Measurements from ENCODE around the gene HPCAL1. TPM values are rescaled to one million over a fixed set of nuclear protein-coding genes. Genes with fewer than 3 reads are reported as not detected.
A peak's percentile ranks its signal among the peaks of the same experiment; 100 is the strongest.

The HPCAL1 gene
- total RNA-seq, 1 experiment from 2014 or later = 26.9 TPM

DNA sequence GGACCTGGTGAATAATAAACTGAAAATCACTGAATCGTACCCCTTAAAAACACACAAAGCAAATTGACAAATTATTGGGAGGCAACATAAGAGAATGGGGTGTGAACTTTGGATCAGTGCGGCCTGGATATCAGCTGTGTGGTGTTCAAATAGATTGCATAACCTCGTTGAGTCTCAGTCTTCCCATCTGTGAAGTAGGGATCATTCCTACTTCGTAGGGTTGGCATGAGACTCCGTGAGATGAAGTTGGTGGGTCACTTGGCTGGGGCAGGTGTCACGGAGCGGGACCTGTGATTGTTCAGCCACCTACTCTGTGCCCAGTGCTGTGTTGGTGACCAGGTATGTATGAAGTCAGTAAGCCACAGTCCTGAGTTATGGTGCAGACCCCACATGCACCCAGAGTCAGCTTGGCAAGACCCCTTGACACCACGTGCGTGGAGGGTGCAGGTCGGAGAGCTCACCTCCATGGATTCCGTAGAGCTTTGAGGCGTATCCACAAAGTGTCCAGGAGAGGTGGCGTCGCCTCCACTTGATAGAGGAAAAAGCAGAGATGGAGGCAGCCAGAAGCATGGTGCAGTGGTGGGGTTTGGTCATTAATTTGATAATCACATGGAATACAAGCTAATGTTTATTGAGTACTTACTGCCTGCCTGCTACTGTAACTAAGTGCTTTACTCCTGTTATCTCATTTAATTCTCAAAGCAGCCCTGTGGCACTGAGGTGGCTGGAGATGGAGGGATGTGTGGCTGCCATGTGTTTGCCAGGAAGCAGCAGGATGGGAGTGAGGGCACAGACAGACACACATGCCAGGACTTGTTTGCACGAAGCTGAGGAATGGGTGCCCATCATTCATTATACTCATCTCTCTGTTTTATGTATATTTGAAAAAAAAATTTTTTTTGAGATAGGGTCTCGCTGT lies 35.8 kb downstream of the HPCAL1 start:
- H3K36me3 Mint-ChIP-seq (ENCODE audit: insufficient read depth, unreplicated experiment) = peaks cover 6% of the 10 kb centered on the region
- intact Hi-C loops (cut with micrococcal nuclease; ENCODE audit: unreplicated experiment) = no loop called here
- Histone ChIP-seq H3K4me3 (ENCODE audit: low read depth, low read length) (no peak overlapping the region), H3K4me1 (no peaks in the 10 kb centered on the region; the same call in 1 of the 2 replicates), H3K27me3 (replicated peaks; ENCODE audit: control insufficient read depth, insufficient read depth, low read length) (no peaks in the 10 kb centered on the region), H3K9me3 (no peaks in the 10 kb centered on the region), H3K36me3 (ENCODE audit: control insufficient read depth, insufficient read depth, low read length) (no peaks in the 10 kb centered on the region)
- no peaks in the 10 kb centered on the region for H3K9me3 Mint-ChIP-seq (ENCODE audit: unreplicated experiment)
- peak overlapping the region; percentile 53 for H3K27ac Mint-ChIP-seq (ENCODE audit: unreplicated experiment)
- no peaks in the 10 kb centered on the region for H3K27me3 Mint-ChIP-seq (ENCODE audit: insufficient read depth, unreplicated experiment)
- TF ChIP-seq, protein P1, sequence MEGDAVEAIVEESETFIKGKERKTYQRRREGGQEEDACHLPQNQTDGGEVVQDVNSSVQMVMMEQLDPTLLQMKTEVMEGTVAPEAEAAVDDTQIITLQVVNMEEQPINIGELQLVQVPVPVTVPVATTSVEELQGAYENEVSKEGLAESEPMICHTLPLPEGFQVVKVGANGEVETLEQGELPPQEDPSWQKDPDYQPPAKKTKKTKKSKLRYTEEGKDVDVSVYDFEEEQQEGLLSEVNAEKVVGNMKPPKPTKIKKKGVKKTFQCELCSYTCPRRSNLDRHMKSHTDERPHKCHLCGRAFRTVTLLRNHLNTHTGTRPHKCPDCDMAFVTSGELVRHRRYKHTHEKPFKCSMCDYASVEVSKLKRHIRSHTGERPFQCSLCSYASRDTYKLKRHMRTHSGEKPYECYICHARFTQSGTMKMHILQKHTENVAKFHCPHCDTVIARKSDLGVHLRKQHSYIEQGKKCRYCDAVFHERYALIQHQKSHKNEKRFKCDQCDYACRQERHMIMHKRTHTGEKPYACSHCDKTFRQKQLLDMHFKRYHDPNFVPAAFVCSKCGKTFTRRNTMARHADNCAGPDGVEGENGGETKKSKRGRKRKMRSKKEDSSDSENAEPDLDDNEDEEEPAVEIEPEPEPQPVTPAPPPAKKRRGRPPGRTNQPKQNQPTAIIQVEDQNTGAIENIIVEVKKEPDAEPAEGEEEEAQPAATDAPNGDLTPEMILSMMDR (IDR thresholded peaks at IDR 0.05; ENCODE audit: insufficient read depth in 1 of 2, low read depth in 1 of 2, low read length in 1 of 2, severe bottlenecking in 1 of 2, unreplicated experiment in 1 of 2) = no peak
- H3K4me1 Mint-ChIP-seq (ENCODE audit: low read depth, unreplicated experiment) = peaks cover 13% of the 10 kb centered on the region
- no TSS peak for BruUV-seq (replicated peaks)
- CTCF ChIA-PET = no interaction called here
- DNase-seq = no peak
- POLR2A ChIA-PET = no interaction called here
- no peak overlapping the region for H3K4me3 Mint-ChIP-seq (ENCODE audit: unreplicated experiment)

- intact Hi-C loops (cut with micrococcal nuclease; ENCODE audit: unreplicated experiment) = no loop called here
Measured at GRCh38 chr2:10339647-10340592, 37.2 kb downstream of the HPCAL1 start.

GRCh38 chr2:10340593-10340975 lies 37.9 kb downstream of the HPCAL1 start:
- peaks cover 13% of the 10 kb centered on the region for H3K4me1 Mint-ChIP-seq (ENCODE audit: low read depth, unreplicated experiment)
- peaks cover 6% of the 10 kb centered on the region for H3K36me3 Mint-ChIP-seq (ENCODE audit: insufficient read depth, unreplicated experiment)
- H3K27me3 ChIP-seq (replicated peaks; ENCODE audit: control insufficient read depth, insufficient read depth, low read length) = no peaks in the 10 kb centered on the region
- CTCF ChIA-PET = no interaction called here
- intact Hi-C loops (cut with micrococcal nuclease; ENCODE audit: unreplicated experiment) = no loop called here
- no peaks in the 10 kb centered on the region for H3K9me3 Mint-ChIP-seq (ENCODE audit: unreplicated experiment)
- H3K36me3 ChIP-seq (ENCODE audit: control insufficient read depth, insufficient read depth, low read length) = no peaks in the 10 kb centered on the region
- no peak for DNase-seq
- TF ChIP-seq, protein P1 (IDR thresholded peaks at IDR 0.05; ENCODE audit: insufficient read depth in 1 of 2, low read depth in 1 of 2, low read length in 1 of 2, severe bottlenecking in 1 of 2, unreplicated experiment in 1 of 2) = no peak
- H3K4me3 Mint-ChIP-seq (ENCODE audit: unreplicated experiment) = no peak overlapping the region
- no peaks in the 10 kb centered on the region for H3K27me3 Mint-ChIP-seq (ENCODE audit: insufficient read depth, unreplicated experiment)
- no TSS peak for BruUV-seq (replicated peaks)
- no peaks in the 10 kb centered on the region; the same call in 1 of the 2 replicates for H3K4me1 ChIP-seq
- no peak overlapping the region for H3K27ac Mint-ChIP-seq (ENCODE audit: unreplicated experiment)
- POLR2A ChIA-PET = no interaction called here
- H3K9me3 ChIP-seq = no peaks in the 10 kb centered on the region
- H3K4me3 ChIP-seq (ENCODE audit: low read depth, low read length) = no peak overlapping the region

More at GRCh38 chr2:10339647-10340592, 37.2 kb downstream of the HPCAL1 start:
- peaks cover 13% of the 10 kb centered on the region for H3K4me1 Mint-ChIP-seq (ENCODE audit: low read depth, unreplicated experiment)
- no TSS peak for BruUV-seq (replicated peaks)
- Histone ChIP-seq H3K4me1 (no peaks in the 10 kb centered on the region; the same call in 1 of the 2 replicates), H3K4me3 (ENCODE audit: low read depth, low read length) (no peak overlapping the region), H3K36me3 (ENCODE audit: control insufficient read depth, insufficient read depth, low read length) (no peaks in the 10 kb centered on the region), H3K9me3 (no peaks in the 10 kb centered on the region), H3K27me3 (replicated peaks; ENCODE audit: control insufficient read depth, insufficient read depth, low read length) (no peaks in the 10 kb centered on the region)
- DNase-seq = no peak
- ChIA-PET POLR2A (no interaction called here), CTCF (no interaction called here)
- no peak overlapping the region for H3K4me3 Mint-ChIP-seq (ENCODE audit: unreplicated experiment)
- H3K36me3 Mint-ChIP-seq (ENCODE audit: insufficient read depth, unreplicated experiment) = peaks cover 6% of the 10 kb centered on the region
- no peaks in the 10 kb centered on the region for H3K9me3 Mint-ChIP-seq (ENCODE audit: unreplicated experiment)
- TF ChIP-seq, protein P1 (IDR thresholded peaks at IDR 0.05; ENCODE audit: insufficient read depth in 1 of 2, low read depth in 1 of 2, low read length in 1 of 2, severe bottlenecking in 1 of 2, unreplicated experiment in 1 of 2) = no peak
- no peak overlapping the region for H3K27ac Mint-ChIP-seq (ENCODE audit: unreplicated experiment)
- H3K27me3 Mint-ChIP-seq (ENCODE audit: insufficient read depth, unreplicated experiment) = no peaks in the 10 kb centered on the region

Measured in Caco-2 (cell line).